Right ventricle myocardium inferior (tissue), 1 donor: Measurements from ENCODE around the gene ARL6. TPM values are rescaled to one million over a fixed set of nuclear protein-coding genes. Genes with fewer than 3 reads are reported as not detected.

Source experiments
- ATAC-seq: fragments of 200-7000 bp; cut with Tn5 transposase; one replicate; pipeline ENCODE4 v1.9.1; 2020; ENCODE audit warnings: mild to moderate bottlenecking, moderate library complexity
- DNase-seq: peaks from one replicate; pipeline ENCODE4 v3.0.0; 2021; ENCODE audit errors: missing footprints
- intact Hi-C: fragments of 100-400 bp; cut with DNase I; formaldehyde crosslinking; loops from one replicate; pipeline ENCODE4 v1.11.0; 2022
- total RNA-seq: library from RNA; stranded (reverse); fragmentation: NEBNext Ultra II Directional; extraction: Animal tissue kit (Norgen Biotek cat#: 25700); gene quantifications from one replicate; pipeline ENCODE4 v1.2.1, GENCODE V29; 2021
- donor health status: DM: no; HTN: yes; CAD: no; lungs with severe emphysema.

The ARL6 gene
- total RNA-seq, 1 donor from 2014 or later: 2.5 TPM

DNA sequence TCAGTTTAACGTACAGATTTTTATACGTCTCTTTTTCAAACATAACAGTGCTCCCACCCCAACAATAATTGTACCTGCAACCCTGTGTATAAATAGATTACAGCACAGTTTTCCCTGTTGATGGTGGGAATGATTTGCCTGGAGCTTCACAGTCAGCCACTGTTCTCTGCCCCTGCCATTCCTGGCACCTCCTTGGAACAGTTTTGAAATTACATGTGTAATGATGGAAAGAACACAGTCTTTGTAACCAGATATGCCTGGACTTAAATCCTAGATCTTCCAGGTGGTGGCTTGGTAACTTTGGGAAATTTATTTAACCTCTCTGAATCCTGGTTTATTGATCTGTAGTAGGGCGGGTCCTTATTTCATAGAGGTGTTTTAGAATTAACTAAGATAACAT lies 84.2 kb downstream of the ARL6 start:
- intact Hi-C loops: no loop called here
- ATAC-seq (no peak), DNase-seq (no peak)

Other genes starting within 250 kb of the ARL6 start
- gene CRYBG3, start 57.3 kb downstream of the ARL6 start, total RNA-seq: 23.1 TPM
- gene RIOX2, start 207.7 kb downstream of the ARL6 start, total RNA-seq: 13.2 TPM